Activated naive CD4-positive, alpha-beta T cell treated with anti-CD3 and anti-CD28 coated beads, Interleukin-2, amount 50 U/mL, for 72 hours (primary cell): Measurements from ENCODE around the gene MEGF6. TPM values are rescaled to one million over a fixed set of nuclear protein-coding genes. Genes with fewer than 3 reads are reported as not detected.
A peak's percentile ranks its signal among the peaks of the same experiment; 100 is the strongest.
"Not testable (repeated sequence)": the region's sequence is repeated elsewhere in the genome, so short reads cannot be mapped to it uniquely, and the experiment has no call there.

Experiments
- ATAC-seq, 2 donors: fragments of 150-1000 bp; cut with Tn5 transposase; 2 replicates each; pipeline ENCODE4 v1.10.0; 2021; ENCODE audit warnings: mild to moderate bottlenecking in 2 of 2, moderate library complexity in 2 of 2
- DNase-seq, 2 donors: peaks; one replicate each; pipeline ENCODE4 v3.0.0; 2021 to 2022; ENCODE audit warnings: low spot score in 2 of 2
- H3K27ac Mint-ChIP-seq, 2 donors: one replicate each; pipeline ENCODE4 v1.8.0; 2022; ENCODE audit warnings: mild to moderate bottlenecking in 2 of 2, mixed read lengths in 2 of 2
- H3K36me3 Mint-ChIP-seq, 2 donors: one replicate each; pipeline ENCODE4 v1.8.0; 2022; ENCODE audit warnings: mixed read lengths in 2 of 2
- H3K9me3 Mint-ChIP-seq, 2 donors: one replicate each; pipeline ENCODE4 v1.8.0; 2022; ENCODE audit warnings: mixed read lengths in 2 of 2
- total RNA-seq, 2 donors: library from RNA; stranded (reverse); gene quantifications; one replicate each; pipeline ENCODE4 v1.2.3, GENCODE V29; 2022

The MEGF6 gene
- total RNA-seq, 2 donors from 2014 or later, result 4.6 to 7.6 TPM

- Mint-ChIP-seq H3K27ac (peak overlapping the region in 1 of 2 donors; percentile 12), H3K9me3 (no peaks in the 10 kb centered on the region), H3K36me3 (no peaks in the 10 kb centered on the region)
- no peak for DNase-seq
- no peak for ATAC-seq
Observed at GRCh38 chr1:3593745-3594144, 17.6 kb downstream of the MEGF6 start.

DNA sequence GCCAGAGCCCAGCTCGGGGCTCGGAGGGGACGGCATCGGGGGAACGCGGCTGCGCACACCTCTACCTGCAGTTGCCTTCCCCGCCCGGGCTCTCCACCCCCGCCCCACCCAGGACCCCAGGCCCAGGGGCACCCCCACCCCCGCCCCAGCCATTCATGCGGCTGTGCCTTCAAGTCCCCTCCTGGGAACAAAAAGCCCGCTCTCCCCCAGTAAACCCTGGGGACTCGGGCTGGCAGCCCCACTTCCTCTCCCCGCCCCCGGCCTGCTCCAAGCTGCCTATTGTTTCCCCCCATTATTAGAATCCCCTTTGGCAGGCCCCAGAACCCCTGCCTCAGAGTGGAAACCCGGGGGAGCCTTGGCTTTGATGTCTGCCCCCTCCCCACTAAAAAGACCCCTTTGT, 18.0 kb downstream of the MEGF6 start:
- no peaks in the 10 kb centered on the region for H3K9me3 Mint-ChIP-seq
- ATAC-seq, result no peak
- no peak for DNase-seq
- H3K27ac Mint-ChIP-seq, result peak overlapping the region in 1 of 2 donors; percentile 12
- H3K36me3 Mint-ChIP-seq, result no peaks in the 10 kb centered on the region

- ATAC-seq (no peak), DNase-seq (no peak)
- Mint-ChIP-seq H3K9me3 (no peaks in the 10 kb centered on the region), H3K27ac (no peak overlapping the region), H3K36me3 (no peaks in the 10 kb centered on the region)
Observed at GRCh38 chr1:3590951-3591865, 20.1 kb downstream of the MEGF6 start.

GRCh38 chr1:3590139-3590763, 21.1 kb downstream of the MEGF6 start:
- no peaks in the 10 kb centered on the region for H3K9me3 Mint-ChIP-seq
- no peak for DNase-seq
- H3K27ac Mint-ChIP-seq, result no peak overlapping the region
- no peak for ATAC-seq
- H3K36me3 Mint-ChIP-seq, result no peaks in the 10 kb centered on the region

GRCh38 chr1:3588395-3588794, 22.9 kb downstream of the MEGF6 start:
- H3K9me3 Mint-ChIP-seq, result no peaks in the 10 kb centered on the region
- peak overlapping the region in 1 of 2 donors; percentile 8 for H3K27ac Mint-ChIP-seq
- ATAC-seq, result no peak
- H3K36me3 Mint-ChIP-seq, result no peaks in the 10 kb centered on the region
- DNase-seq, result no peak

- ATAC-seq, result no peak
- H3K27ac Mint-ChIP-seq, result no peak overlapping the region
- DNase-seq, result no peak
- H3K36me3 Mint-ChIP-seq, result no peaks in the 10 kb centered on the region
- no peaks in the 10 kb centered on the region for H3K9me3 Mint-ChIP-seq
Observed at GRCh38 chr1:3586986-3587759, 24.1 kb downstream of the MEGF6 start.

GRCh38 chr1:3585940-3586568, 25.3 kb downstream of the MEGF6 start:
- Mint-ChIP-seq H3K9me3 (no peaks in the 10 kb centered on the region), H3K27ac (no peak overlapping the region), H3K36me3 (no peaks in the 10 kb centered on the region)
- ATAC-seq, result no peak
- DNase-seq, result no peak

GRCh38 chr1:3585353-3585868, 25.9 kb downstream of the MEGF6 start:
- H3K36me3 Mint-ChIP-seq, H3K9me3 Mint-ChIP-seq: not testable (repeated sequence)

DNA sequence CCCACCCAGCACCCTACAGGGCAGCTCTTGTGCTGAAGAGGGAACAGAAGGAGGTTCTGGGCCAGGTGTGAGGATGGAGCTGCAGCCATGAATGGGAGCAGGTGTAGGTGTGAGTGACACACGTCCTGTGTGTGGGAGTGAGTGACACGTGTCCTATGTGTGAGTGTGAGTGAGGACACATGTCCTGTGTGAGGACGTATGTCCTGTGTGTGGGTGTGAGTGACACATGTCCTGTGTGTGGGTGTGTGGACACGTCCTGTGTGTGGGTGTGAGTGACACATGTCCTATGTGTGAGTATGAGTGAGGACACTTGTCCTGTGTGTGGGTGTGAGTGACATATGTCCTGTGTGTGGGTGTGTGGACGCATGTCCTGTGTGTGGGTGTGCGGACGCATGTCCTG, 26.4 kb downstream of the MEGF6 start:
- DNase-seq (no peak), ATAC-seq (peak; percentile 64 to 78)
- no peaks in the 10 kb centered on the region for H3K9me3 Mint-ChIP-seq
- no peak overlapping the region for H3K27ac Mint-ChIP-seq
- no peaks in the 10 kb centered on the region for H3K36me3 Mint-ChIP-seq

More at GRCh38 chr1:3585353-3585868, 25.9 kb downstream of the MEGF6 start:
- not testable (repeated sequence) for DNase-seq, H3K27ac Mint-ChIP-seq, ATAC-seq

DNA sequence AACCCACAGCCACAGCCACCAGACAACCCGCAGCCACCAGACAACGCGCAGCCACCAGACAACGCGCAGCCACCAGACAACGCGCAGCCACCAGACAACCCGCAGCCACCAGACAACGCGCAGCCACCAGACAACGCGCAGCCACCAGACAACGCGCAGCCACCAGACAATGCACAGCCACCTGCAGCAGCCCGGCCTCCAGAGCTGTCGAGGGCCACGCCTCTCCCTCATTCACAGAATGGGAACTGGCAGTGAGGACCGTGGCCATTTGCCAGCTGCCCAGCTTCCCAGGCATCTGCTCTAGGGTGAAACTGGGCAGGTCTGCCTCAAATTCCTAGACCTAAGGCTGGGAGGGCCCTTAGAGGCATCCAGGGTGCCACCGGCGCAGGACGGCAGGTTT, 27.6 kb downstream of the MEGF6 start:
- H3K27ac Mint-ChIP-seq, ATAC-seq, DNase-seq, H3K36me3 Mint-ChIP-seq, H3K9me3 Mint-ChIP-seq: not testable (repeated sequence)

DNA sequence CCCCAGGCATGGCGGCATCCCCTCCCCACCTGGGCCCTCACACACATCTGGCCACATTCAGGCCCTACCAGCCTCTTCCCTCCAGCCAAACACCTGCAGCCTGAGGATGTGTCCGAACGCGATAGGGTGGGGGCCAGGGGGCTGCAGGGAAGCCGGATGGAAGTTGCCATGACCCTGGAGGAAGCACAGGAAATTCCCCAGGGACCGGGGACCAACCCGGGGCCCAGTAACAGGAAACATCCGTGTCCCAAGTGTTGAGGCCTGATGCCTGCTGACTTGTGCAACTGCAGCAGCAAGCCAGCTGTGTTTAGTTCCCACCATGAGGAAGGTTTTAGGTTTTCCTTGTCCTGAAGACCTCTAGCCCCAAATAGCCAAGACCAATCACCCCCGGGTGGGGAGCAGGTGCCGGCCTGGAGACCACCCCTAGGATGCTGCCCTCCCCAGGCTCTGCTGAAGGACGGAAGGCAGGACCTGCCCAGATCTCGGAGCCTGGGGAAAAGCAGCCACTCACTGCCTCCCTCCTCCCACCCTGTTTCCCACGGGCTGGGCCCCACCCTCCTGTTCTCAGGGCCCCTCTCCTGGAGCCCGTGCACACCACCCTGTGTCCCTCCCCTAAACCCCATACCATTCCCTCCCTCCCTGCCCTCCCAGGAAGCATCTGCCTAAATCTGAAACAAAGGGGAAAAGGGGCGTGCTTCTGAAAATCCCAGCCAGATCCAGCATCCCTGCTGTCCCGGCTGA, 29.8 kb downstream of the MEGF6 start:
- ATAC-seq, result no peak

GRCh38 chr1:3580231-3580630, 31.1 kb downstream of the MEGF6 start:
- Mint-ChIP-seq H3K9me3 (no peaks in the 10 kb centered on the region), H3K27ac (no peak overlapping the region), H3K36me3 (no peaks in the 10 kb centered on the region)
- ATAC-seq (no peak), DNase-seq (no peak)

More for the DNA sequence above, 29.8 kb downstream of the MEGF6 start:
- no peaks in the 10 kb centered on the region for H3K36me3 Mint-ChIP-seq
- no peak overlapping the region for H3K27ac Mint-ChIP-seq
- no peaks in the 10 kb centered on the region for H3K9me3 Mint-ChIP-seq
- DNase-seq, result no peak

DNA sequence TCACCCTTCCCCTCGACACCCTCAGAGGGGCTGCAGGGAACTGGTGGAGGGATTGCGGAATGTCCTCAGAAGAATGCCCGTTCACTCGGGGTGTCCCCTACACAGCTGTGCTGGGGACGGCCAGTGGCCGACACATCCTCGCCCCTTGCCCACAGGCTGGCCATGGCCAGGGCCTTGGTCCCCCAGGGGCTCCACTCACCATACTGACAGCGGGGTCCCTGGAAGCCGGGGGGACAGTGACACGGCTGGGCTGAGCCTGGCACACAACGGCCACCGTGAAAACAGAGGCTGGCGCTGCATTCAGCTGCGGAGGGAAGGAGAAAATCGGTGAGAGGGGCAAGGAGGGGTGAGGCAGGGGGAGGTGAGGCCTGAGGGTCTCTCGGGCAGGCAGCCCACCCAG, 31.7 kb downstream of the MEGF6 start:
- DNase-seq, result no peak
- no peak for ATAC-seq
- Mint-ChIP-seq H3K27ac (no peak overlapping the region), H3K36me3 (no peaks in the 10 kb centered on the region), H3K9me3 (no peaks in the 10 kb centered on the region)

DNA sequence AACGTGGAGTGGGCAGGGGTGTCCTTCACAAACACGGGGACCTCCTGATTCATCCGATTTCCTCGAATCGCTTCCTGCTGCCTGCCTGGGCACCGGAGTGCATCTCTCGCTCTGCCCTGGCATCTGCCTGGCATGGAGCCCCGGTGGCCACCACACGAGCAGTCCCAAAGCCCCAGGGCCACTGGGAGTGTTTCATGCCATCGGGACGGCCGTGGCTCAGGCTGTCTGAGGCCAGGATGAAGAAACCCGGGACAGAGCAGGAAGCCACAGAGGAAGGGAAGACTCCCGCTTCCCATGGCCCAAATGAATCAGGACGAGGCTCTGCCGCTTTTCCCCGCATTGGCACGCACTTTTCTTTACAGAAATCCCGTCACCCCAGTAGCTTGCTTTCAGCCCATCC, 32.4 kb downstream of the MEGF6 start:
- Mint-ChIP-seq H3K9me3 (no peaks in the 10 kb centered on the region), H3K36me3 (no peaks in the 10 kb centered on the region), H3K27ac (peak overlapping the region in 1 of 2 donors; percentile 29)
- DNase-seq, result no peak
- no peak for ATAC-seq

GRCh38 chr1:3578433-3578805, 32.9 kb downstream of the MEGF6 start:
- Mint-ChIP-seq H3K36me3 (no peaks in the 10 kb centered on the region), H3K9me3 (no peaks in the 10 kb centered on the region), H3K27ac (no peak overlapping the region)
- ATAC-seq (no peak), DNase-seq (no peak)
